Measurements from ENCODE around the gene LSMEM2. TPM values are rescaled to one million over a fixed set of nuclear protein-coding genes. Genes with fewer than 3 reads are reported as not detected.
A peak's percentile ranks its signal among the peaks of the same experiment; 100 is the strongest.

The LSMEM2 gene
- total and polyA plus RNA-seq, 11 donors: 1.3 to 68.3 (median 29.7) TPM

- H3K27ac ChIP-seq: peak overlapping the region in 3 of 12 donors; percentile 20 to 100 (median 100)
- H3K27me3 ChIP-seq: peaks cover 0 to 12% (median 0%) of the 10 kb centered on the region in 9 donors
- intact Hi-C loops (cut with DNase I): loop anchor here in 1 of 10 donors (5.0 kb wide), 1 partner anchor 60 kb away; the partner anchor contains the start of gene HYAL2
- no peak for DNase-seq
- peaks cover 0 to 3% (median 0%) of the 10 kb centered on the region in 12 donors for H3K9me3 ChIP-seq
- peaks cover 0 to 20% (median 12%) of the 10 kb centered on the region in 9 donors for H3K36me3 ChIP-seq
- ATAC-seq: no peak
- 82 to 90% (median 88%) methylated on average over 7 of the region's 7 CpGs for WGBS, 4 donors
- H3K4me3 ChIP-seq: no peak overlapping the region
- peaks cover 0 to 68% (median 55%) of the 10 kb centered on the region in 12 donors for H3K4me1 ChIP-seq
- no peak for TF ChIP-seq CTCF (IDR thresholded peaks at IDR 0.05)
- TF ChIP-seq POLR2A (IDR thresholded peaks at IDR 0.05): no peak
Observed at GRCh38 chr3:50262778-50263177, 16.1 kb upstream of the LSMEM2 start.

- intact Hi-C loops (cut with DNase I): loop anchor here in 1 of 10 donors (5.0 kb wide), 1 partner anchor 59 kb away; the partner anchor contains the start of gene HYAL2
- DNase-seq: peak in 1 of 5 donors; percentile 26
- TF ChIP-seq CTCF (IDR thresholded peaks at IDR 0.05) (no peak), POLR2A (IDR thresholded peaks at IDR 0.05) (no peak)
Observed at GRCh38 chr3:50263478-50264382, 15.2 kb upstream of the LSMEM2 start.

GRCh38 chr3:50264383-50264963 lies 14.4 kb upstream of the LSMEM2 start:
- H3K9me3 ChIP-seq: no peaks in the 10 kb centered on the region
- 4 to 24% (median 10%) methylated on average over 7 of the region's 7 CpGs for WGBS, 4 donors
- H3K4me1 ChIP-seq: peaks cover 0 to 80% (median 58%) of the 10 kb centered on the region in 12 donors
- DNase-seq (peak in 4 of 5 donors; percentile 79 to 87 (median 84)), ATAC-seq (peak; percentile 30 to 74 (median 40))
- TF ChIP-seq POLR2A (IDR thresholded peaks at IDR 0.05): no peak
- no peak for TF ChIP-seq CTCF (IDR thresholded peaks at IDR 0.05)
- H3K27ac ChIP-seq: peak overlapping the region; percentile 41 to 100 (median 92)
- H3K27me3 ChIP-seq: peaks cover 0 to 12% (median 0%) of the 10 kb centered on the region in 9 donors
- peak overlapping the region in 2 of 12 donors; percentile 5 to 18 for H3K4me3 ChIP-seq
- intact Hi-C loops (cut with DNase I): loop anchor here in 1 of 10 donors (5.0 kb wide), 1 partner anchor 58 kb away; the partner anchor contains the start of gene HYAL2
- peaks cover 0 to 3% (median 0%) of the 10 kb centered on the region in 9 donors for H3K36me3 ChIP-seq

More at GRCh38 chr3:50263478-50264382, 15.2 kb upstream of the LSMEM2 start:
- peak overlapping the region; percentile 41 to 100 (median 92) for H3K27ac ChIP-seq
- peaks cover 0 to 12% (median 0%) of the 10 kb centered on the region in 9 donors for H3K27me3 ChIP-seq
- H3K36me3 ChIP-seq: peaks cover 0 to 10% (median 2%) of the 10 kb centered on the region in 9 donors
- no peak for ATAC-seq
- no peaks in the 10 kb centered on the region for H3K9me3 ChIP-seq
- peaks cover 0 to 78% (median 60%) of the 10 kb centered on the region in 12 donors for H3K4me1 ChIP-seq
- H3K4me3 ChIP-seq: peak overlapping the region in 2 of 12 donors; percentile 5 to 18
- 71 to 83% (median 74%) methylated on average over 6 of the region's 6 CpGs for WGBS, 4 donors
